ENCODE results near the gene MX1.

Gene MX1

GRCh38 chr21:41472753-41473548, 46.9 kb downstream of the MX1 start:
- H3K36me3 ChIP-seq (ENCODE audit: control insufficient read depth in 4 of 4, insufficient read depth in 4 of 4, low read length in 3 of 4), result no peaks in the 10 kb centered on the region
- ChIA-PET POLR2A (no interaction called here), CTCF (no interaction called here)
- H3K4me3 ChIP-seq (ENCODE audit: control insufficient read depth in 1 of 7, extremely low read depth in 1 of 7, insufficient read depth in 4 of 7, low read depth in 2 of 7, low read length in 6 of 7), result no peak overlapping the region
- H3K9me3 ChIP-seq (ENCODE audit: control extremely low read depth in 1 of 5, control insufficient read depth in 4 of 5, insufficient read depth in 2 of 5, low read depth in 1 of 5, low read length in 4 of 5), result no peaks in the 10 kb centered on the region
- H3K27ac ChIP-seq (ENCODE audit: insufficient read depth in 1 of 2, low read depth in 1 of 2, low read length in 2 of 2, poor library complexity in 1 of 2, severe bottlenecking in 2 of 2), result no peak overlapping the region
- WGBS (ENCODE audit: insufficient coverage), result 95% methylated on average over 31 of the region's 33 CpGs
- no peaks in the 10 kb centered on the region for H3K4me1 ChIP-seq (ENCODE audit: control extremely low read depth in 1 of 4, control insufficient read depth in 4 of 4, insufficient read depth in 4 of 4, low read length in 3 of 4)
- no peak for DNase-seq
- peaks cover 0 to 25% (median 6%) of the 10 kb centered on the region in 5 experiments for H3K27me3 ChIP-seq (replicated peaks in 2 of 5; ENCODE audit: control insufficient read depth in 4 of 5, insufficient read depth in 5 of 5, low read length in 4 of 5)

- POLR2A ChIA-PET, result no interaction called here
- CTCF ChIA-PET, result interaction anchor here (0.8 kb wide), 1 partner anchor 192 kb away, joined by 3 read pairs; no protein-coding TSS in a partner anchor
Measured at GRCh38 chr21:41475714-41476420, 49.8 kb downstream of the MX1 start.

GRCh38 chr21:41477641-41478318, 51.7 kb downstream of the MX1 start:
- POLR2A ChIA-PET, result no interaction called here
- CTCF ChIA-PET, result interaction anchor here (1.4 kb wide), 1 partner anchor 195 kb away, joined by 3 read pairs; no protein-coding TSS in a partner anchor
- Histone ChIP-seq H3K27me3 (replicated peaks in 2 of 5; ENCODE audit: control insufficient read depth in 4 of 5, insufficient read depth in 5 of 5, low read length in 4 of 5) (peaks cover 0 to 43% (median 15%) of the 10 kb centered on the region in 5 experiments), H3K27ac (ENCODE audit: insufficient read depth in 1 of 2, low read depth in 1 of 2, low read length in 2 of 2, poor library complexity in 1 of 2, severe bottlenecking in 2 of 2) (no peak overlapping the region), H3K36me3 (ENCODE audit: control insufficient read depth in 4 of 4, insufficient read depth in 4 of 4, low read length in 3 of 4) (no peaks in the 10 kb centered on the region), H3K9me3 (ENCODE audit: control extremely low read depth in 1 of 5, control insufficient read depth in 4 of 5, insufficient read depth in 2 of 5, low read depth in 1 of 5, low read length in 4 of 5) (no peaks in the 10 kb centered on the region), H3K4me1 (ENCODE audit: control extremely low read depth in 1 of 4, control insufficient read depth in 4 of 4, insufficient read depth in 4 of 4, low read length in 3 of 4) (no peaks in the 10 kb centered on the region), H3K4me3 (ENCODE audit: control insufficient read depth in 1 of 7, extremely low read depth in 1 of 7, insufficient read depth in 4 of 7, low read depth in 2 of 7, low read length in 6 of 7) (no peak overlapping the region)
- DNase-seq, result peak in 1 of 3 donors; percentile 8
- 50% methylated on average over 12 of the region's 15 CpGs for WGBS (ENCODE audit: insufficient coverage)

More at GRCh38 chr21:41475714-41476420, 49.8 kb downstream of the MX1 start:
- Histone ChIP-seq H3K4me3 (ENCODE audit: control insufficient read depth in 1 of 7, extremely low read depth in 1 of 7, insufficient read depth in 4 of 7, low read depth in 2 of 7, low read length in 6 of 7) (no peak overlapping the region), H3K27ac (ENCODE audit: insufficient read depth in 1 of 2, low read depth in 1 of 2, low read length in 2 of 2, poor library complexity in 1 of 2, severe bottlenecking in 2 of 2) (no peak overlapping the region), H3K36me3 (ENCODE audit: control insufficient read depth in 4 of 4, insufficient read depth in 4 of 4, low read length in 3 of 4) (no peaks in the 10 kb centered on the region), H3K27me3 (replicated peaks in 2 of 5; ENCODE audit: control insufficient read depth in 4 of 5, insufficient read depth in 5 of 5, low read length in 4 of 5) (peaks cover 0 to 36% (median 17%) of the 10 kb centered on the region in 5 experiments), H3K9me3 (ENCODE audit: control extremely low read depth in 1 of 5, control insufficient read depth in 4 of 5, insufficient read depth in 2 of 5, low read depth in 1 of 5, low read length in 4 of 5) (no peaks in the 10 kb centered on the region), H3K4me1 (ENCODE audit: control extremely low read depth in 1 of 4, control insufficient read depth in 4 of 4, insufficient read depth in 4 of 4, low read length in 3 of 4) (no peaks in the 10 kb centered on the region)
- WGBS (ENCODE audit: insufficient coverage), result 82% methylated on average over 15 of the region's 15 CpGs
- DNase-seq, result no peak

- no peak for DNase-seq
- H3K36me3 ChIP-seq (ENCODE audit: control insufficient read depth in 4 of 4, insufficient read depth in 4 of 4, low read length in 3 of 4), result no peaks in the 10 kb centered on the region
- H3K27ac ChIP-seq (ENCODE audit: insufficient read depth in 1 of 2, low read depth in 1 of 2, low read length in 2 of 2, poor library complexity in 1 of 2, severe bottlenecking in 2 of 2), result no peak overlapping the region
- no peaks in the 10 kb centered on the region for H3K9me3 ChIP-seq (ENCODE audit: control extremely low read depth in 1 of 5, control insufficient read depth in 4 of 5, insufficient read depth in 2 of 5, low read depth in 1 of 5, low read length in 4 of 5)
- 89% methylated on average over 9 of the region's 11 CpGs for WGBS (ENCODE audit: insufficient coverage)
- ChIA-PET POLR2A (no interaction called here), CTCF (interaction anchor here (1.4 kb wide), 1 partner anchor 195 kb away, joined by 3 read pairs; no protein-coding TSS in a partner anchor)
- peaks cover 0 to 43% (median 15%) of the 10 kb centered on the region in 5 experiments for H3K27me3 ChIP-seq (replicated peaks in 2 of 5; ENCODE audit: control insufficient read depth in 4 of 5, insufficient read depth in 5 of 5, low read length in 4 of 5)
- no peaks in the 10 kb centered on the region for H3K4me1 ChIP-seq (ENCODE audit: control extremely low read depth in 1 of 4, control insufficient read depth in 4 of 4, insufficient read depth in 4 of 4, low read length in 3 of 4)
- no peak overlapping the region for H3K4me3 ChIP-seq (ENCODE audit: control insufficient read depth in 1 of 7, extremely low read depth in 1 of 7, insufficient read depth in 4 of 7, low read depth in 2 of 7, low read length in 6 of 7)
Measured at GRCh38 chr21:41478319-41479177, 52.5 kb downstream of the MX1 start.

- ChIA-PET CTCF (no interaction called here), POLR2A (no interaction called here)
- Histone ChIP-seq H3K27me3 (replicated peaks in 2 of 5; ENCODE audit: control insufficient read depth in 4 of 5, insufficient read depth in 5 of 5, low read length in 4 of 5) (peaks cover 0 to 45% (median 15%) of the 10 kb centered on the region in 5 experiments), H3K27ac (ENCODE audit: insufficient read depth in 1 of 2, low read depth in 1 of 2, low read length in 2 of 2, poor library complexity in 1 of 2, severe bottlenecking in 2 of 2) (no peak overlapping the region), H3K9me3 (ENCODE audit: control extremely low read depth in 1 of 5, control insufficient read depth in 4 of 5, insufficient read depth in 2 of 5, low read depth in 1 of 5, low read length in 4 of 5) (no peaks in the 10 kb centered on the region), H3K4me1 (ENCODE audit: control extremely low read depth in 1 of 4, control insufficient read depth in 4 of 4, insufficient read depth in 4 of 4, low read length in 3 of 4) (no peaks in the 10 kb centered on the region), H3K36me3 (ENCODE audit: control insufficient read depth in 4 of 4, insufficient read depth in 4 of 4, low read length in 3 of 4) (no peaks in the 10 kb centered on the region), H3K4me3 (ENCODE audit: control insufficient read depth in 1 of 7, extremely low read depth in 1 of 7, insufficient read depth in 4 of 7, low read depth in 2 of 7, low read length in 6 of 7) (no peak overlapping the region)
- DNase-seq, result no peak
- WGBS (ENCODE audit: insufficient coverage), result 68% methylated on average over 8 of the region's 8 CpGs
Measured at GRCh38 chr21:41479686-41480085, 53.6 kb downstream of the MX1 start.

- ChIA-PET POLR2A (no interaction called here), CTCF (no interaction called here)
- 91% methylated on average over 15 of the region's 17 CpGs for WGBS (ENCODE audit: insufficient coverage)
- no peak for DNase-seq
- Histone ChIP-seq H3K36me3 (ENCODE audit: control insufficient read depth in 4 of 4, insufficient read depth in 4 of 4, low read length in 3 of 4) (no peaks in the 10 kb centered on the region), H3K4me1 (ENCODE audit: control extremely low read depth in 1 of 4, control insufficient read depth in 4 of 4, insufficient read depth in 4 of 4, low read length in 3 of 4) (no peaks in the 10 kb centered on the region), H3K27ac (ENCODE audit: insufficient read depth in 1 of 2, low read depth in 1 of 2, low read length in 2 of 2, poor library complexity in 1 of 2, severe bottlenecking in 2 of 2) (no peak overlapping the region), H3K4me3 (ENCODE audit: control insufficient read depth in 1 of 7, extremely low read depth in 1 of 7, insufficient read depth in 4 of 7, low read depth in 2 of 7, low read length in 6 of 7) (no peak overlapping the region), H3K9me3 (ENCODE audit: control extremely low read depth in 1 of 5, control insufficient read depth in 4 of 5, insufficient read depth in 2 of 5, low read depth in 1 of 5, low read length in 4 of 5) (no peaks in the 10 kb centered on the region), H3K27me3 (replicated peaks in 2 of 5; ENCODE audit: control insufficient read depth in 4 of 5, insufficient read depth in 5 of 5, low read length in 4 of 5) (peaks cover 0 to 46% (median 15%) of the 10 kb centered on the region in 5 experiments)
Measured at GRCh38 chr21:41480086-41480690, 54.1 kb downstream of the MX1 start.
